ENCODE measurements around the gene P4HA2.

P4HA2 gene

DNA sequence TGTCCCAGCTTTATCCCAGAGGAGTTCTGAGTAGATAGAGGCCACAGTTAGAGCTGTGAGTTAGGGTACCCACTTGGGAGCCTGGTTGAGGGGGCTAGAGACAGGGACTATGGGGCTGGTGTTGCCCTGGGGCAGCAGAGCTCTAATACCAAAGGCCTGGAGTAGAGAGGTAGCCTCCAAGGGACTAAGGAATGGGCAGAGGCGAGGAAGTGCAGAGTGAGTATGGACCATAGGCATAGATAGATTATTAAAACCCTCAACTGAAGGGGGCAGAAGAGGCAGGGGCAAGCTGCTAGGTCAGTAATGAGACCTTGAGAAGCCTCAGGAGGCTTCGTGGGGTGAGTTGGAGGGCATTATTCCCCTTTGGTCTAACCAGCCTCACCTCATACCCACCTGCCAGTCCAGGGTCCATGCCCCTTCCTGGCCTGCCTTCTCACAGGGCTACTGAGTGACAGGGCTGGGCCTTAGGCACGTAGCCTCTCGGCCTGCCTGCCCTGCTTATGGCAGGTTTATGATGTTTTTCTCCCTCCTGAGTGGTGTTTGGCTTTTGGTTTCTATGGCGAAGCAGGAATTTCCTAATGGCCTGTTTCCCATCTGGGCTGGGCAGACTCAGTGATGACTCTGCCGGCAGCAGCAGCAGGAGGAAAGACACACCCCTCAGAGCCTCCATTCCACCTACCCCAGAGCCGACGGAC, 37.8 kb upstream of the P4HA2 start:
- no peaks in the 10 kb centered on the region for H3K79me1 ChIP-seq (ENCODE audit: low read length)
- no peak overlapping the region for H2AK5ac ChIP-seq (ENCODE audit: low read length)
- H3K56ac ChIP-seq (ENCODE audit: low read length): no peak overlapping the region
- no peak overlapping the region for H3K4me3 ChIP-seq (ENCODE audit: low read length)
- H3K4ac ChIP-seq (ENCODE audit: low read depth, low read length): no peak overlapping the region
- no peak overlapping the region for H2BK15ac ChIP-seq (replicated peaks; ENCODE audit: low read depth)
- H3K4me2 ChIP-seq (ENCODE audit: low read length): no peak overlapping the region
- no peaks in the 10 kb centered on the region for H3K4me1 ChIP-seq (ENCODE audit: control insufficient read depth, low read depth, low read length)
- H3K23ac ChIP-seq (ENCODE audit: low read length): no peak overlapping the region
- H3K9ac ChIP-seq (ENCODE audit: low read length): no peak overlapping the region
- no CpG with 5 or more reads among the region's 8 CpGs for WGBS (ENCODE audit: extremely low coverage, insufficient coverage, low lambda C conversion rate)
- H4K5ac ChIP-seq (ENCODE audit: low read length): no peak overlapping the region
- no peak overlapping the region for H2BK5ac ChIP-seq (ENCODE audit: low read length)
- no peaks in the 10 kb centered on the region for H3K79me2 ChIP-seq (ENCODE audit: control insufficient read depth, insufficient read depth, low read length)
- no peaks in the 10 kb centered on the region for H3K36me3 ChIP-seq (ENCODE audit: control insufficient read depth, insufficient read depth, low read length)
- no peak overlapping the region for H3K18ac ChIP-seq (ENCODE audit: low read length)
- DNase-seq: peak; percentile 87
- H2BK120ac ChIP-seq (ENCODE audit: low read depth, low read length): no peak overlapping the region
- H3K27ac ChIP-seq (ENCODE audit: low read depth, low read length): no peak overlapping the region
- no peak overlapping the region for H4K8ac ChIP-seq (ENCODE audit: low read depth, low read length)
- no peaks in the 10 kb centered on the region for H3K27me3 ChIP-seq (ENCODE audit: insufficient read depth, low read length, poor library complexity)

DNA sequence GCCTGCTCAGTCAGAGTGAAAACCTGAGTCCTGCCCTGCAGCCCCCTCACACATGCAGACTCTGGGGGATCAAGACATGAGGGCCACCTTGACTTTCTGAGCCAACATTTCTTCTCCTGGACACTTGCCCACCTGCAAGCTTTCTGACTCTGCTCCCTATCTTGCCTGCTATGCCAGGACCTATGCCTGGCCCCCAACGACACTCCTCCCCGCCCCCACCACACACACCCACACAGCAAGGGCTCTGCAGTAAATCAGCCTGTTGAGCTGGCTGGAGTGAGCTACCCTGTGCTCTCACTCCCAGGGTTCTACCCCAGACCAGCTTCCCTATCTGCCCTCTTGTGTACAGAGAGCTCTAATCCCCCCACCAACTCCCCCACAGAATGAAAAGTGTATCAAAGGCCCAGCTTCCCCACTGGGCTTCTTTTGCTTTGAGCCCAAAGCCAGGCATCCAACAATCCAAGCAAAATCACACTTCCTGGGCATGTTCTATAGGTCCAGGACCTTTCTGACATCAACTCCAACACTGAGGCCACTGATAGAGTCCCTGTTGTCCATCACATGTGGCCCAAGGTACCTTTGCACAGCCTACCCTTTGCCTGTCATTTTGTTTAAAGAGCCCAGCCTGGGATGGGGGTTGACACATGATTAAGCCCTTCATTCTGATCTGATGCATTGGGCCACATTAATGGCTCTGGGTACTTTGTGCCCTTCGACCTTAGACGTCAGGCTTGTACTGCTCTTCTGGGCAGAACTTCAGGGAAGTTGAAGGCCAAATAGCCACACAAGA, 37.1 kb upstream of the P4HA2 start:
- Histone ChIP-seq H4K5ac (ENCODE audit: low read length) (no peak overlapping the region), H3K4me2 (ENCODE audit: low read length) (no peak overlapping the region), H3K27ac (ENCODE audit: low read depth, low read length) (no peak overlapping the region), H2BK120ac (ENCODE audit: low read depth, low read length) (no peak overlapping the region), H4K8ac (ENCODE audit: low read depth, low read length) (no peak overlapping the region), H3K4me3 (ENCODE audit: low read length) (no peak overlapping the region), H3K18ac (ENCODE audit: low read length) (no peak overlapping the region), H3K79me1 (ENCODE audit: low read length) (no peaks in the 10 kb centered on the region), H3K23ac (ENCODE audit: low read length) (no peak overlapping the region), H3K4me1 (ENCODE audit: control insufficient read depth, low read depth, low read length) (no peaks in the 10 kb centered on the region), H3K79me2 (ENCODE audit: control insufficient read depth, insufficient read depth, low read length) (no peaks in the 10 kb centered on the region), H3K9ac (ENCODE audit: low read length) (no peak overlapping the region), H3K4ac (ENCODE audit: low read depth, low read length) (no peak overlapping the region), H2AK5ac (ENCODE audit: low read length) (no peak overlapping the region), H3K36me3 (ENCODE audit: control insufficient read depth, insufficient read depth, low read length) (no peaks in the 10 kb centered on the region), H2BK15ac (replicated peaks; ENCODE audit: low read depth) (no peak overlapping the region), H2BK5ac (ENCODE audit: low read length) (no peak overlapping the region), H3K56ac (ENCODE audit: low read length) (no peak overlapping the region), H3K27me3 (ENCODE audit: insufficient read depth, low read length, poor library complexity) (no peaks in the 10 kb centered on the region)
- no CpG with 5 or more reads among the region's 4 CpGs for whole genome bisulfite sequencing (ENCODE audit: extremely low coverage, insufficient coverage, low lambda C conversion rate)
- no peak for DNase-seq

DNA sequence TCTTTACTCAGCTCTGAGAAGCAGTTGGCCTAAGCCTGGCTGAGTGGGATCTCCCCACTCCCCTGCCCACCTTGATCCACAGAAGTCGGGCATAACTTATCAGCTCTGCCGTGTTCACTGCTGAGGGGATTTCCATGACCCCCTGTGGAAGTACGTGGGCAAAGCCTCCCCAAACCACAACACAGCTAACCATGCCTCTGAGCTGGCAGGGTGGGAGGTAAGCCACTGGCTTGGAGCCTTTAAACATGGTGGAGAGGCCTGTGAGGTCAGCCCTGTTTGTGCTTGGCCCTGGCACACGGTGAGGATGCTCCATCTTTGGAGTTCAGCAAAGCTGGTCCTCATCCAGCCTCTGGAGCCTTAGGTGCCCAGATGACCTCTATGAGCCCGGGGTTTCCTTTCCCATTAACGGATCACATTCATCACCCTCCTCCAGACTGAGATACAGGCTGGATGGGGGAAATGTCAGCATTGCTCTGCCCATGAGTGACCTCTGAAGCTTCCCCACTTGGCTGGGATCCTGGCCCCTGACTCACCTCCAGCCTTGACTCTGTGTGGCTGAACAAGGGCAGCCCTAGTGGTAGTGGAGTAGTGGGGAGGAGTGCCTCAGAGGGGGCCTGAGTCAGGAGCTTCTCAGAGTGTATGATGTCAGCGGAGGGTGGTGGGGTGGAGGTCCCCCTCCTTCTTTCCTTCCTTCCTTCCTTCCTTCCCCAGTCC, 36.1 kb upstream of the P4HA2 start:
- Histone ChIP-seq H3K4me2 (ENCODE audit: low read length) (no peak overlapping the region), H2BK5ac (ENCODE audit: low read length) (no peak overlapping the region), H3K4ac (ENCODE audit: low read depth, low read length) (no peak overlapping the region), H3K9ac (ENCODE audit: low read length) (no peak overlapping the region), H3K36me3 (ENCODE audit: control insufficient read depth, insufficient read depth, low read length) (no peaks in the 10 kb centered on the region), H3K79me1 (ENCODE audit: low read length) (no peaks in the 10 kb centered on the region), H2BK120ac (ENCODE audit: low read depth, low read length) (no peak overlapping the region), H4K5ac (ENCODE audit: low read length) (no peak overlapping the region), H2BK15ac (replicated peaks; ENCODE audit: low read depth) (no peak overlapping the region), H3K56ac (ENCODE audit: low read length) (no peak overlapping the region), H3K79me2 (ENCODE audit: control insufficient read depth, insufficient read depth, low read length) (no peaks in the 10 kb centered on the region), H3K27me3 (ENCODE audit: insufficient read depth, low read length, poor library complexity) (no peaks in the 10 kb centered on the region), H3K18ac (ENCODE audit: low read length) (no peak overlapping the region), H3K4me1 (ENCODE audit: control insufficient read depth, low read depth, low read length) (no peaks in the 10 kb centered on the region), H3K23ac (ENCODE audit: low read length) (no peak overlapping the region), H3K27ac (ENCODE audit: low read depth, low read length) (no peak overlapping the region), H2AK5ac (ENCODE audit: low read length) (no peak overlapping the region), H4K8ac (ENCODE audit: low read depth, low read length) (no peak overlapping the region), H3K4me3 (ENCODE audit: low read length) (no peak overlapping the region)
- no peak for DNase-seq
- no CpG with 5 or more reads among the region's 7 CpGs for WGBS (ENCODE audit: extremely low coverage, insufficient coverage, low lambda C conversion rate)

DNA sequence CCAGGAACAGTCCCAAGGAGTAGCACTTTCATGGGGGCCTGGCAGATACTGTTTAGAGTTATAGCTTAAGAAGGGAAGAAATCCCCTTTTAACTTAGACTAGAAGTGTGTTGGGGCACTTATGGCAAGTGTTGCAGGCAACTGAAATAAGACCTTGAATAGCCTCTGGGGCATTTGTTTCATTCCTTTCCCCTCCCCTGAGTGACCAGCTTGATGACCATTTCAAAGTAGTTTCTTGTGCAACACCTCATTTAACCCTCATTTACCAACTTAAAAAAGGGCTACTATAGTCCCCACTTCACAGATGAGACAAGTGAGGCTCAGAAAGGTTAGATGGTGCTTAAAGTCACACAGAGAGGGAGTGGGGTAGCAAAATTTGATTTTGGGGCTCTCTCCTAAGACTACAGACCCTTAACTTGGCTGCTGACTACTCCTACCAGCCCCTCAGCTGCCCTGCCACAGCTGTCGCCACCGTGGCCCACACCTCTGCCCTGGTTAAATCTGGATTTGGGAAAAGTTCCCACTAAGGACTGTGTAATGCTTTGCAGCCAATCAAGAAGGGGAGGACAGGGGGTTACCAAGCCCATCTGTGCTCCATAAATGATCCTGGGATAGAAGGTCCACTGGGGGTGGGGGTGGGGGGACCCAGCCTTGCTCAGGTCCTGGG, 35.4 kb upstream of the P4HA2 start:
- no peaks in the 10 kb centered on the region for H3K4me1 ChIP-seq (ENCODE audit: control insufficient read depth, low read depth, low read length)
- H3K27me3 ChIP-seq (ENCODE audit: insufficient read depth, low read length, poor library complexity): no peaks in the 10 kb centered on the region
- WGBS (ENCODE audit: extremely low coverage, insufficient coverage, low lambda C conversion rate): no CpG with 5 or more reads among the region's 2 CpGs
- no peak for DNase-seq
- no peak overlapping the region for H3K4me3 ChIP-seq (ENCODE audit: low read length)
- no peak overlapping the region for H3K27ac ChIP-seq (ENCODE audit: low read depth, low read length)
- H3K9ac ChIP-seq (ENCODE audit: low read length): no peak overlapping the region
- no peak overlapping the region for H2BK15ac ChIP-seq (replicated peaks; ENCODE audit: low read depth)
- H2AK5ac ChIP-seq (ENCODE audit: low read length): no peak overlapping the region
- H4K5ac ChIP-seq (ENCODE audit: low read length): no peak overlapping the region
- no peaks in the 10 kb centered on the region for H3K79me1 ChIP-seq (ENCODE audit: low read length)
- H4K8ac ChIP-seq (ENCODE audit: low read depth, low read length): no peak overlapping the region
- H2BK120ac ChIP-seq (ENCODE audit: low read depth, low read length): no peak overlapping the region
- no peaks in the 10 kb centered on the region for H3K36me3 ChIP-seq (ENCODE audit: control insufficient read depth, insufficient read depth, low read length)
- no peak overlapping the region for H3K56ac ChIP-seq (ENCODE audit: low read length)
- H3K18ac ChIP-seq (ENCODE audit: low read length): no peak overlapping the region
- no peak overlapping the region for H2BK5ac ChIP-seq (ENCODE audit: low read length)
- no peak overlapping the region for H3K4me2 ChIP-seq (ENCODE audit: low read length)
- H3K4ac ChIP-seq (ENCODE audit: low read depth, low read length): no peak overlapping the region
- H3K79me2 ChIP-seq (ENCODE audit: control insufficient read depth, insufficient read depth, low read length): no peaks in the 10 kb centered on the region
- no peak overlapping the region for H3K23ac ChIP-seq (ENCODE audit: low read length)

DNA sequence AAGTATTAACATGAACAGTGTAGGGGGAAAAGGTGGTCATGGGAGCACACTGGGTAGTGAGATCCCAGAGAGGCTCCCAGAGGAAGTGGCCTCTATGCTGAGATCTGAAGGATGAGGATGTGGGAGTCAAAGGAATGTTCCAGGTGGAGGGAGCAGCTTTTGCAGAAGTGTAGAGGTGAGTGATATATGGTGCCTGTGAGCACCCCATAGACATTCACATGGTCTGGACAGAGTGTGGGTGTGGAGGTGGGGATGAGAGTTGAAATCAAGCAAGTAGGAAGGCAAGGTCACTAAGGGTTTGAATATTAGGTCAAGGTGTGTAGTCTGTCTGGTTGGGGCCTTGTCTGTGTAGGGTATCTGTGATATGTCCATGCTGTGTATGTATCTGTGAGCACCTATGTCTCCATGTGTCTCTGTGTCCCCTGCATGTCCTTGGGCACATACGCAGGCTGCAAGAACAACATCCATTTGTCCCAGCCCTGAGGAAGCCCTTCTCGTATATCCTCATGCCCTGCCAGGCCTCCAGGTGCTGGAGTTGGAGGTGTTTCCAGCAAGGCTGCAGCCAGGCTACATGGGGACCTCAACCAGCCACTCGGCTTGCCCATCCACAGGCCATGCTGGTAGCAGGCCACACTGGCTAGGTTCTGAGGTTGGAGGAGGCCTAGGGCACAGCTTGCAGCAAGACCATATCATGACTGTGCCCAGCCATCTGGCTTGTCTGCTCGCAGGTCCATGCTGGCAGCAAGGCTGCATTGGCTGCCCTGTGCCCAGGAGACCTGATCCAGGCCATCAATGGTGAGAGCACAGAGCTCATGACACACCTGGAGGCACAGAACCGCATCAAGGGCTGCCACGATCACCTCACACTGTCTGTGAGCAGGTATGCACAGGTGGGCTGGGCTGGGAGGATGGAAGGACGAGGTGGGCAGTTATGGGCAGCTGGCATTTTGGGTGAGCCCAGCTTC, 34.5 kb upstream of the P4HA2 start:
- DNase-seq: no peak

More for the DNA sequence above, 34.5 kb upstream of the P4HA2 start:
- Histone ChIP-seq H4K5ac (ENCODE audit: low read length) (no peak overlapping the region), H3K18ac (ENCODE audit: low read length) (no peak overlapping the region), H3K4me2 (ENCODE audit: low read length) (no peak overlapping the region), H3K36me3 (ENCODE audit: control insufficient read depth, insufficient read depth, low read length) (no peaks in the 10 kb centered on the region), H3K9ac (ENCODE audit: low read length) (no peak overlapping the region), H3K4me1 (ENCODE audit: control insufficient read depth, low read depth, low read length) (no peaks in the 10 kb centered on the region), H3K56ac (ENCODE audit: low read length) (no peak overlapping the region), H4K8ac (ENCODE audit: low read depth, low read length) (no peak overlapping the region), H3K23ac (ENCODE audit: low read length) (no peak overlapping the region), H3K4me3 (ENCODE audit: low read length) (no peak overlapping the region), H3K27me3 (ENCODE audit: insufficient read depth, low read length, poor library complexity) (no peaks in the 10 kb centered on the region), H2BK120ac (ENCODE audit: low read depth, low read length) (no peak overlapping the region), H3K79me1 (ENCODE audit: low read length) (no peaks in the 10 kb centered on the region), H3K4ac (ENCODE audit: low read depth, low read length) (no peak overlapping the region), H2AK5ac (ENCODE audit: low read length) (no peak overlapping the region), H3K27ac (ENCODE audit: low read depth, low read length) (no peak overlapping the region), H2BK15ac (replicated peaks; ENCODE audit: low read depth) (no peak overlapping the region), H2BK5ac (ENCODE audit: low read length) (no peak overlapping the region), H3K79me2 (ENCODE audit: control insufficient read depth, insufficient read depth, low read length) (no peaks in the 10 kb centered on the region)
- no CpG with 5 or more reads among the region's 7 CpGs for WGBS (ENCODE audit: extremely low coverage, insufficient coverage, low lambda C conversion rate)

Measured in mesendoderm (in vitro differentiated cells).